HepG2 (cell line): ENCODE measurements around the gene POLA2. TPM values are rescaled to one million over a fixed set of nuclear protein-coding genes. Genes with fewer than 3 reads are reported as not detected.
A peak's percentile ranks its signal among the peaks of the same experiment; 100 is the strongest.

ENCODE experiments used
- ATAC-seq: fragments of 200-7000 bp; cut with Tn5 transposase; 3 replicates; pipeline ENCODE4 v1.9.1; 2020; ENCODE audit warnings: mild to moderate bottlenecking, moderate library complexity
- BruUV-seq: library from RNA; stranded (reverse); fragments of 400-500 nt; replicated peaks from 2 replicates; lab custom pipeline; 2021; lab: Mats Ljungman, UMichigan
- CTCF ChIA-PET: fragments of 300-600 bp; formaldehyde crosslinking; extraction: SDS; loops from one replicate; lab custom pipeline; 2021; ENCODE audit warnings: low total read pairs, inconsistent platforms, low intra/inter-chr PET ratio; lab: Yijun Ruan, JAX
- POLR2A ChIA-PET: fragments of 350-600 bp; sonication (Branson Sonifier 250); formaldehyde crosslinking; loops from one replicate; lab custom pipeline; 2020; ENCODE audit warnings: antibody characterized with exemption, inconsistent platforms; lab: Yijun Ruan, JAX
- DNase-seq: peaks from one replicate; pipeline ENCODE4 v3.0.0-alpha.2; 2015; ENCODE audit warnings: low spot score
- FAIRE-seq: peaks from 3 replicates; lab custom pipeline; 2011; peaks lifted over from hg19 to GRCh38; lab: Jason Lieb, UNC
- H2AFZ ChIP-seq: one replicate; pipeline ENCODE4 v1.6.1; 2011; ENCODE audit warnings: low read length, inconsistent platforms
- H3K27ac ChIP-seq: fragments of 300-600 bp; 3 replicates; pipeline ENCODE4 v1.8.0; 2011; ENCODE audit warnings: mixed run types, mild to moderate bottlenecking, mixed read lengths, low read length, inconsistent platforms; ENCODE audit not compliant: insufficient read depth; ENCODE audit errors: extremely low read length
- H3K27me3 ChIP-seq, 2 experiments: fragments of 200-600 bp in 1 of 2; 2 replicates in 1 of 2; 3 replicates in 1 of 2; pipeline versions ENCODE4 v1.6.0 to v1.8.0; 2011; ENCODE audit warnings: low read length in 2 of 2, mild to moderate bottlenecking in 2 of 2, moderate library complexity in 2 of 2, inconsistent platforms in 1 of 2; ENCODE audit not compliant: insufficient read depth in 2 of 2, control insufficient read depth in 1 of 2
- H3K36me3 ChIP-seq, 2 experiments: fragments of 200-600 bp in 1 of 2; replicated peaks in 1 of 2; 2 replicates in 1 of 2; 3 replicates in 1 of 2; pipeline versions ENCODE4 v1.5.1 to v1.8.0; 2011; ENCODE audit warnings: low read length in 2 of 2, inconsistent platforms in 1 of 2; ENCODE audit not compliant: insufficient read depth in 2 of 2, control insufficient read depth in 1 of 2
- H3K4me1 ChIP-seq: 2 replicates; pipeline ENCODE4 v1.5.1; 2012; ENCODE audit warnings: low read length, inconsistent platforms; ENCODE audit not compliant: insufficient read depth
- H3K4me2 ChIP-seq: 2 replicates; pipeline ENCODE4 v1.6.0; 2011; ENCODE audit warnings: low read depth, low read length, inconsistent platforms
- H3K4me3 ChIP-seq, 3 experiments: fragments of 200-600 bp in 1 of 3; sonication (generic), shearing (Covaris generic) in 1 of 3; replicated peaks in 1 of 3; 2 replicates each; pipeline ENCODE4 v1.5.1; 2011 to 2016; ENCODE audit warnings: low read length in 3 of 3, inconsistent platforms in 2 of 3, low read depth in 2 of 3, mild to moderate bottlenecking in 2 of 3, control low read depth in 1 of 3, mixed read lengths in 1 of 3; ENCODE audit not compliant: insufficient read depth in 1 of 3
- H3K79me2 ChIP-seq: one replicate; pipeline ENCODE4 v1.6.1; 2011; ENCODE audit warnings: low read length, inconsistent platforms; ENCODE audit not compliant: insufficient read depth
- H3K9ac ChIP-seq: 2 replicates; pipeline ENCODE4 v1.6.0; 2011; ENCODE audit warnings: mild to moderate bottlenecking, low read depth, low read length, inconsistent platforms; ENCODE audit not compliant: insufficient read depth
- H3K9me3 ChIP-seq: 2 replicates; pipeline ENCODE4 v1.5.1; 2012; ENCODE audit warnings: mild to moderate bottlenecking, low read length
- H4K20me1 ChIP-seq: 2 replicates; pipeline ENCODE4 v1.6.0; 2011; ENCODE audit warnings: inconsistent platforms, mild to moderate bottlenecking, low read length, moderate library complexity; ENCODE audit not compliant: insufficient read depth
- KLF9 ChIP-seq: IDR thresholded peaks from 2 replicates; pipeline ENCODE4 v1.6.1; 2016; ENCODE audit warnings: low read depth
- NR2F6 ChIP-seq, 2 experiments: IDR thresholded peaks; 2 replicates each; pipeline ENCODE4 v1.6.1; 2016; ENCODE audit warnings: antibody characterized with exemption in 1 of 2, mild to moderate bottlenecking in 1 of 2
- ZBTB49 ChIP-seq: sonication (generic); formaldehyde crosslinking; IDR thresholded peaks from 2 replicates; pipeline ENCODE4 v1.4.0; 2020; ENCODE audit warnings: missing genetic modification reagents, borderline replicate concordance
- ZNF326 ChIP-seq: sonication (generic); formaldehyde crosslinking; IDR thresholded peaks from 2 replicates; pipeline ENCODE4 v1.4.0; 2020; ENCODE audit warnings: missing genetic modification reagents, borderline replicate concordance
- ZNF34 ChIP-seq: sonication (generic); formaldehyde crosslinking; IDR thresholded peaks from 2 replicates; pipeline ENCODE4 v1.4.0; 2020; ENCODE audit warnings: mild to moderate bottlenecking, missing genetic modification reagents, borderline replicate concordance
- WGBS: methylation state at CpG from one replicate; pipeline ENCODE4 v1.1.6; 2017; ENCODE audit warnings: low lambda C conversion rate; 5-methylcytosine and 5-hydroxymethylcytosine counted together
- in situ Hi-C: cut with HindIII; loops from 2 replicates; pipeline ENCODE4 v1.10.0; 2017; ENCODE audit warnings: low pct_unique_long_range_greater_than_20kb; ENCODE audit not compliant: extremely low pct_ligation_motif_present
- intact Hi-C: fragments of 100-400 bp; cut with micrococcal nuclease; formaldehyde crosslinking; loops from one replicate; pipeline ENCODE4 v1.10.0; 2022; ENCODE audit not compliant: unreplicated experiment
- polyA plus RNA-seq, 8 experiments: library from polyadenylated mRNA; depleted of rRNA in 3 of 8; stranded (reverse) in 7 of 8; unstranded in 1 of 8; fragments of >200 nt; fragmentation: Illumina TruSeq in 4 of 8; extraction: Trizol in 4 of 8; gene quantifications; 2 replicates each; pipeline versions ENCODE4 v1.2.1 to v1.2.3, GENCODE V29; 2011 to 2016; ENCODE audit warnings: low read depth in 4 of 8, missing spikeins in 1 of 8, mixed read lengths in 1 of 8; ENCODE audit not compliant: insufficient read depth in 1 of 8
- total RNA-seq, 5 experiments: library from RNA; depleted of rRNA; stranded (reverse); fragments of >200 nt; fragmentation: Illumina TruSeq; extraction: Trizol; gene quantifications; 2 replicates each; pipeline ENCODE4 v1.2.3, GENCODE V29; 2016; ENCODE audit warnings: low read depth in 1 of 5
- TF ChIP-seq, protein P1 (sequence below), 2 experiments: fragments of 450-650 bp in 1 of 2; sonication (generic) in 1 of 2; formaldehyde crosslinking in 1 of 2; IDR thresholded peaks; 2 replicates each; pipeline versions ENCODE4 v1.6.1 to v1.8.0; 2016 to 2022; ENCODE audit warnings: antibody characterized with exemption in 1 of 2, mild to moderate bottlenecking in 1 of 2, missing genetic modification reagents in 1 of 2
- TF ChIP-seq, protein P2 (sequence below): sonication (generic); formaldehyde crosslinking; IDR thresholded peaks from 2 replicates; pipeline ENCODE4 v1.4.0; 2020; ENCODE audit warnings: missing genetic modification reagents

The POLA2 gene
- total and polyA plus RNA-seq, 2 of the 13 experiments (the other 11 are each of a cell fraction or from before 2014, with no cell fraction given): 9.7 to 15.6 TPM

DNA sequence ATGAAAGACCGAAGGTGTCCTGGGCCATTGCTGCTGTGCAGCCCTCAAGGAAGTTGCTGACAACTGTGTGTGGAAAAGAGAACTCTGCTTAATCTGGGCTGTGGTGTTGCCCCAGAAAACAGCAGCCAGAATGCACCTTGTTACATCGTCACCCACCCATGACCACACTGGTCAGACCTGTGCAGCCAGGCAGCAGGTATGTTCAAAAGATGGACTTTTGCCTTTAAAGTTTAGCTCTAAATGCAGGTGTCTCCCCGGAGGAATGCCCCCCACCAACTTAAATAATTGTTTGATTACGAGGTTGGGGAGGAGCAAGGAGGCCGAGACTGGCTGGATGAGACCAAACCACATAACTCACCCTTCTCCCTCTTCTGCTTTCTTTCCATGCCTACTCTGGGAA lies 15.3 kb upstream of the POLA2 start:
- DNase-seq (no peak), FAIRE-seq (no peak), ATAC-seq (no peak)
- 4% methylated on average over 4 of the region's 5 CpGs for whole genome bisulfite sequencing
- no peaks in the 10 kb centered on the region; a peak in 1 of 5 replicates for H3K27me3 ChIP-seq
- no peak overlapping the region for H3K27ac ChIP-seq
- no peak overlapping the region for H3K9ac ChIP-seq
- POLR2A ChIA-PET: no interaction called here
- H3K4me1 ChIP-seq: no peaks in the 10 kb centered on the region; the same call in 1 of the 2 replicates
- peak overlapping the region; percentile 11; the same call in 1 of the 2 replicates for H3K4me2 ChIP-seq
- no peak overlapping the region for H3K4me3 ChIP-seq
- H3K9me3 ChIP-seq: peaks cover 6% of the 10 kb centered on the region; the same call in 1 of the 2 replicates
- BruUV-seq: no TSS peak
- no peaks in the 10 kb centered on the region for H4K20me1 ChIP-seq
- intact Hi-C loops (no loop called here), in situ Hi-C loops (no loop called here)
- CTCF ChIA-PET: no interaction called here
- no peaks in the 10 kb centered on the region for H3K79me2 ChIP-seq
- no peaks in the 10 kb centered on the region for H3K36me3 ChIP-seq
- H2AFZ ChIP-seq: no peak overlapping the region
- TF ChIP-seq NR2F6 (IDR thresholded peaks at IDR 0.05) (no peak), NR2F6 (CRISPR knock-in tag; IDR thresholded peaks at IDR 0.05) (no peak), ZNF326 (CRISPR knock-in tag) (no peak), ZBTB49 (CRISPR knock-in tag) (no peak), KLF9 (no peak), ZNF34 (CRISPR knock-in tag) (no peak)
- TF ChIP-seq, protein P1, sequence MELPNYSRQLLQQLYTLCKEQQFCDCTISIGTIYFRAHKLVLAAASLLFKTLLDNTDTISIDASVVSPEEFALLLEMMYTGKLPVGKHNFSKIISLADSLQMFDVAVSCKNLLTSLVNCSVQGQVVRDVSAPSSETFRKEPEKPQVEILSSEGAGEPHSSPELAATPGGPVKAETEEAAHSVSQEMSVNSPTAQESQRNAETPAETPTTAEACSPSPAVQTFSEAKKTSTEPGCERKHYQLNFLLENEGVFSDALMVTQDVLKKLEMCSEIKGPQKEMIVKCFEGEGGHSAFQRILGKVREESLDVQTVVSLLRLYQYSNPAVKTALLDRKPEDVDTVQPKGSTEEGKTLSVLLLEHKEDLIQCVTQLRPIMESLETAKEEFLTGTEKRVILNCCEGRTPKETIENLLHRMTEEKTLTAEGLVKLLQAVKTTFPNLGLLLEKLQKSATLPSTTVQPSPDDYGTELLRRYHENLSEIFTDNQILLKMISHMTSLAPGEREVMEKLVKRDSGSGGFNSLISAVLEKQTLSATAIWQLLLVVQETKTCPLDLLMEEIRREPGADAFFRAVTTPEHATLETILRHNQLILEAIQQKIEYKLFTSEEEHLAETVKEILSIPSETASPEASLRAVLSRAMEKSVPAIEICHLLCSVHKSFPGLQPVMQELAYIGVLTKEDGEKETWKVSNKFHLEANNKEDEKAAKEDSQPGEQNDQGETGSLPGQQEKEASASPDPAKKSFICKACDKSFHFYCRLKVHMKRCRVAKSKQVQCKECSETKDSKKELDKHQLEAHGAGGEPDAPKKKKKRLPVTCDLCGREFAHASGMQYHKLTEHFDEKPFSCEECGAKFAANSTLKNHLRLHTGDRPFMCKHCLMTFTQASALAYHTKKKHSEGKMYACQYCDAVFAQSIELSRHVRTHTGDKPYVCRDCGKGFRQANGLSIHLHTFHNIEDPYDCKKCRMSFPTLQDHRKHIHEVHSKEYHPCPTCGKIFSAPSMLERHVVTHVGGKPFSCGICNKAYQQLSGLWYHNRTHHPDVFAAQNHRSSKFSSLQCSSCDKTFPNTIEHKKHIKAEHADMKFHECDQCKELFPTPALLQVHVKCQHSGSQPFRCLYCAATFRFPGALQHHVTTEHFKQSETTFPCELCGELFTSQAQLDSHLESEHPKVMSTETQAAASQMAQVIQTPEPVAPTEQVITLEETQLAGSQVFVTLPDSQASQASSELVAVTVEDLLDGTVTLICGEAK (IDR thresholded peaks at IDR 0.05): no peak
- TF ChIP-seq, protein P1 (CRISPR knock-in tag; IDR thresholded peaks at IDR 0.05): no peak
- TF ChIP-seq, protein P2, sequence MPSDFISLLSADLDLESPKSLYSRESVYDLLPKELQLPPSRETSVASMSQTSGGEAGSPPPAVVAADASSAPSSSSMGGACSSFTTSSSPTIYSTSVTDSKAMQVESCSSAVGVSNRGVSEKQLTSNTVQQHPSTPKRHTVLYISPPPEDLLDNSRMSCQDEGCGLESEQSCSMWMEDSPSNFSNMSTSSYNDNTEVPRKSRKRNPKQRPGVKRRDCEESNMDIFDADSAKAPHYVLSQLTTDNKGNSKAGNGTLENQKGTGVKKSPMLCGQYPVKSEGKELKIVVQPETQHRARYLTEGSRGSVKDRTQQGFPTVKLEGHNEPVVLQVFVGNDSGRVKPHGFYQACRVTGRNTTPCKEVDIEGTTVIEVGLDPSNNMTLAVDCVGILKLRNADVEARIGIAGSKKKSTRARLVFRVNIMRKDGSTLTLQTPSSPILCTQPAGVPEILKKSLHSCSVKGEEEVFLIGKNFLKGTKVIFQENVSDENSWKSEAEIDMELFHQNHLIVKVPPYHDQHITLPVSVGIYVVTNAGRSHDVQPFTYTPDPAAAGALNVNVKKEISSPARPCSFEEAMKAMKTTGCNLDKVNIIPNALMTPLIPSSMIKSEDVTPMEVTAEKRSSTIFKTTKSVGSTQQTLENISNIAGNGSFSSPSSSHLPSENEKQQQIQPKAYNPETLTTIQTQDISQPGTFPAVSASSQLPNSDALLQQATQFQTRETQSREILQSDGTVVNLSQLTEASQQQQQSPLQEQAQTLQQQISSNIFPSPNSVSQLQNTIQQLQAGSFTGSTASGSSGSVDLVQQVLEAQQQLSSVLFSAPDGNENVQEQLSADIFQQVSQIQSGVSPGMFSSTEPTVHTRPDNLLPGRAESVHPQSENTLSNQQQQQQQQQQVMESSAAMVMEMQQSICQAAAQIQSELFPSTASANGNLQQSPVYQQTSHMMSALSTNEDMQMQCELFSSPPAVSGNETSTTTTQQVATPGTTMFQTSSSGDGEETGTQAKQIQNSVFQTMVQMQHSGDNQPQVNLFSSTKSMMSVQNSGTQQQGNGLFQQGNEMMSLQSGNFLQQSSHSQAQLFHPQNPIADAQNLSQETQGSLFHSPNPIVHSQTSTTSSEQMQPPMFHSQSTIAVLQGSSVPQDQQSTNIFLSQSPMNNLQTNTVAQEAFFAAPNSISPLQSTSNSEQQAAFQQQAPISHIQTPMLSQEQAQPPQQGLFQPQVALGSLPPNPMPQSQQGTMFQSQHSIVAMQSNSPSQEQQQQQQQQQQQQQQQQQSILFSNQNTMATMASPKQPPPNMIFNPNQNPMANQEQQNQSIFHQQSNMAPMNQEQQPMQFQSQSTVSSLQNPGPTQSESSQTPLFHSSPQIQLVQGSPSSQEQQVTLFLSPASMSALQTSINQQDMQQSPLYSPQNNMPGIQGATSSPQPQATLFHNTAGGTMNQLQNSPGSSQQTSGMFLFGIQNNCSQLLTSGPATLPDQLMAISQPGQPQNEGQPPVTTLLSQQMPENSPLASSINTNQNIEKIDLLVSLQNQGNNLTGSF (CRISPR knock-in tag): no peak
